Right lobe of liver (tissue), 6 donors: Measurements from ENCODE around the gene PTPN1. TPM values are rescaled to one million over a fixed set of nuclear protein-coding genes. Genes with fewer than 3 reads are reported as not detected.

Experiments used
- ATAC-seq, 4 donors: fragments of 200-7000 bp; cut with Tn5 transposase; one replicate each; pipeline ENCODE4 v1.9.1; 2020; ENCODE audit warnings: mild to moderate bottlenecking in 4 of 4, moderate library complexity in 4 of 4
- DNase-seq, 3 donors: peaks; one replicate each; pipeline ENCODE4 v3.0.0-alpha.2; 2020
- H3K27ac ChIP-seq, 3 donors: fragments of 200-600 bp; one replicate each; pipeline ENCODE4 v1.8.0; 2022
- H3K27me3 ChIP-seq, 2 donors: fragments of 200-600 bp; one replicate each; pipeline ENCODE4 v1.8.0; 2022
- H3K36me3 ChIP-seq, 4 donors: fragments of 200-600 bp; sonication (generic) in 1 of 4; one replicate each; pipeline versions ENCODE4 v1.5.1 to v1.8.0; 2017 to 2022; ENCODE audit warnings: control low read depth in 1 of 4
- H3K4me1 ChIP-seq, 4 donors: fragments of 200-600 bp; sonication (generic) in 1 of 4; one replicate each; pipeline versions ENCODE4 v1.5.1 to v1.8.0; 2017 to 2022; ENCODE audit warnings: control low read depth in 1 of 4
- H3K4me3 ChIP-seq, 3 donors: fragments of 200-600 bp; one replicate each; pipeline ENCODE4 v1.8.0; 2022
- H3K9me3 ChIP-seq, 4 donors: fragments of 200-600 bp; sonication (generic) in 1 of 4; one replicate each; pipeline versions ENCODE4 v1.5.1 to v1.8.0; 2017 to 2022; ENCODE audit warnings: control low read depth in 1 of 4
- CTCF ChIP-seq, 4 donors: fragments of 200-600 bp in 3 of 4; fragments of 450-650 bp in 1 of 4; IDR thresholded peaks; one replicate each; pipeline versions ENCODE4 v1.5.1 to v1.8.0; 2016 to 2022; ENCODE audit warnings: antibody characterized with exemption in 4 of 4, mild to moderate bottlenecking in 2 of 4
- POLR2A ChIP-seq: fragments of 450-650 bp; IDR thresholded peaks from one replicate; pipeline ENCODE4 v1.6.1; 2017; ENCODE audit warnings: antibody characterized with exemption, mild to moderate bottlenecking
- WGBS: methylation state at CpG from one replicate; pipeline ENCODE4 v1.1.6; 2018; ENCODE audit warnings: low coverage, low lambda C conversion rate; ENCODE audit not compliant: insufficient coverage; ENCODE audit errors: missing lambda C conversion rate; 5-methylcytosine and 5-hydroxymethylcytosine counted together
- intact Hi-C, 2 donors: fragments of 100-400 bp; cut with DNase I; formaldehyde crosslinking; loops; one replicate each; pipeline versions ENCODE4 v1.11.2 to v1.14.1; 2022
- total RNA-seq, 6 experiments: library from RNA; depleted of rRNA in 2 of 6; stranded (reverse); fragments of >200 nt in 2 of 6; fragmentation: NEBNext Ultra II Directional in 3 of 6; extraction: Animal tissue kit (Norgen Biotek cat#: 25700) in 3 of 6; gene quantifications; one replicate each; pipeline versions ENCODE4 v1.1.0 to v1.2.4, GENCODE V29; 2016 to 2023
- donor health status: DM: no; HTN: yes; CAD: no.
- donor health status: DM: no; HTN: no; CAD: no.
- donor health status: DM: no; HTN: no; CAD: no.
- donor health status: DM: no; HTN: yes; CAD: no.
- donor health status: DM: no; HTN: yes; CAD: no.

PTPN1 gene
- total RNA-seq, 6 experiments from 2014 or later: 9.5 to 14.9 (median 12.6) TPM

DNA sequence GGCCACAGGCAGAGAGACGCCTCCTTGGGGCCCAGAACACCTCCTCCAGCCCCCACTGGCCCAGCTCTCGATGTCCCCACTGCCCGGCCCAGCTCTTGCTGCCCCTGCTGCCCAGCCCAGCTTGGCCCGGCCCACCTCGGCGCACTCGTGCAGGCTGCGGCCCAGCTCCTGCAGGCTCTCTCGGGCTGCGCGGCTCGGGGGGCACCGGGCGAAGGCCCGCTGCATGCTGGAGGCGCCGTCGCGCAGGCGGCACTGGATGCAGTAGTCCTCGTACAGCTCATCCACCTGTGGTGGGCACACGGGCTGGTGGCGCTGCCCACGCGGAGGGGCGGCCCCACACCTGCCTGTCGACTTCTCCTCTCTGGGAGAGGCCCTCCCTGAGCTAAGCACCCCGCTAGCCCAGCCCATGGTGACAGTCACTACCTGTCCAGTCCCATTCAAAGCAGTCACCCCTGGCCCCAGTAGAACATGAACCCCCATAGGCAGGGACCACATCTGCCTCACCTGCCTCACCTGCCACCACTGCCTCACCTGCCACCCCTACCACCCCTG lies 99.3 kb downstream of the PTPN1 start:
- no peak for ATAC-seq
- intact Hi-C loops: no loop called here
- H3K4me1 ChIP-seq: peaks cover 0 to 18% (median 4%) of the 10 kb centered on the region in 4 donors
- H3K4me3 ChIP-seq: no peak overlapping the region
- TF ChIP-seq POLR2A (no peak), CTCF (IDR thresholded peaks at IDR 0.05) (no peak)
- no peak for DNase-seq
- H3K36me3 ChIP-seq: no peaks in the 10 kb centered on the region
- WGBS: no CpG with 5 or more reads among the region's 28 CpGs
- no peaks in the 10 kb centered on the region for H3K9me3 ChIP-seq
- no peak overlapping the region for H3K27ac ChIP-seq
- H3K27me3 ChIP-seq: no peaks in the 10 kb centered on the region

DNA sequence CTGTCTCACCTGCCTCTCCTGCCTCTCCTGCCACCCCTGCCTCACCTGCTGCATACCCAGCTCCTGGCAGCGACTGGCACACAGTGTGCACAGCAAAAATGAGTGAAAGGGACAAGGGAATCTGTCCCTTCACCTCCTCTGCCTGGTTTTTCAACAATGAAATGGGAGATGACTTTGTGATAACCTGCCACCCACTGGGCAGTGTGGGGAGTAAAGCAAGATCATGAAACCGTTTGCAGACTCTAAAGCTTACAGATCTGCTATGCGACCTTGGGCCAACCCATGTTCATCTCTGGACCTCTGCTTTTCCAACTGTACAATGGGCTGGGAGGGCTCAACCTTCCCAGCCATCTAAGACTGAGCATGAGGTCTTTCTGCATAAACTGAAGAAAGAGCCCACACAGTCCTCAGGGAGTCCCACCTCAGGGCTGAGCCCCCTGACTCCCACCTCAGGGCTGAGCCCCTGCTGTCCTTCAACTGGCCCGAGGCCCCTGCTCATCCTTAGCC lies 100.1 kb downstream of the PTPN1 start:
- ATAC-seq: peak in 3 of 4 donors; percentile 10 to 51 (median 24)
- TF ChIP-seq POLR2A (no peak), CTCF (IDR thresholded peaks at IDR 0.05) (peak in 3 of 4 donors; percentile 9 to 23 (median 10))
- H3K27ac ChIP-seq: no peak overlapping the region
- intact Hi-C loops: no loop called here
- WGBS: 53% methylated on average over 3 of the region's 4 CpGs
- H3K9me3 ChIP-seq: no peaks in the 10 kb centered on the region
- H3K36me3 ChIP-seq: no peaks in the 10 kb centered on the region
- H3K4me3 ChIP-seq: no peak overlapping the region
- peaks cover 0 to 18% (median 4%) of the 10 kb centered on the region in 4 donors for H3K4me1 ChIP-seq
- no peaks in the 10 kb centered on the region for H3K27me3 ChIP-seq
- no peak for DNase-seq

GRCh38 chr20:50611128-50611810 lies 101.1 kb downstream of the PTPN1 start:
- H3K4me1 ChIP-seq: peaks cover 0 to 18% (median 4%) of the 10 kb centered on the region in 4 donors
- DNase-seq: peak; percentile 58 to 83 (median 72)
- H3K27me3 ChIP-seq: no peaks in the 10 kb centered on the region
- no peaks in the 10 kb centered on the region for H3K9me3 ChIP-seq
- H3K27ac ChIP-seq: peak overlapping the region in 1 of 3 donors; percentile 33
- 52% methylated on average over 10 of the region's 15 CpGs for WGBS
- TF ChIP-seq POLR2A: no peak
- no peak for TF ChIP-seq CTCF (IDR thresholded peaks at IDR 0.05)
- no peaks in the 10 kb centered on the region for H3K36me3 ChIP-seq
- peak; percentile 73 to 90 (median 83) for ATAC-seq
- intact Hi-C loops: no loop called here
- no peak overlapping the region for H3K4me3 ChIP-seq

DNA sequence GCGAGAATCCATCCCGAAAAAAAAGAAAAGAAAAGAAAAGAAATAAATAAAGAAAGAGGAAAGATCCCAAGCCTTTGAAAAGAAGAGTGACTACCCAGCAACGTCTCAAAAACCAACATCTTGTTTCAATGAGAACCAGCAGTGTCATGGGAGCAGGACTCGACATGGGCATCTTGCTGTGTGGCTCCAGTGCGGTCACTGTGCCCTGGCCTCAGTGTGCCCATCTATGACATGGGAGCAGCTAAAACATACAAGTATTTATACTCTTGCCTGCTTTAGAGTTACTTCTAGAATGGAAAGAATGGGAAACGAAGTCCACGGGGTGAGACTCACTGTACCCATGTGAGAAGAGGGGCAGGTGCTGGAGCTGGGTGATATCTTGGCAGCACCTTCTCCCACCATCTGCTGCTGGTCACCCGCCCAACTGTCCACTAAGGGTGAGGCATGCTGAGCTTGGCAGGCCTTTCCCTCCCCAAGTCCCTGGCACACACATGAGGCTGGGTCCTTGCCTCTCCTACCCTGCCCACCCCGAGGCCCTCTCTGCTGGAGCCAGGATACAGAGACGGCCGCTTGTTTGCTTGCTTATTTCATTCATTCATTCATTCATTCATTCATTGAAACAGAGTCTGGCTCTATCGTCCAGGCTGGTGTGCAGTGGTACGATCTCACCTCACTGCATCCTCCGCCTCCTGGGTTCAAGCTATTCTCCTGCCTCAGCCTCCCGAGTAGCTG lies 103.4 kb downstream of the PTPN1 start:
- WGBS: 88% methylated on average over 7 of the region's 15 CpGs
- DNase-seq: no peak
- Histone ChIP-seq H3K36me3 (no peaks in the 10 kb centered on the region), H3K27me3 (no peaks in the 10 kb centered on the region), H3K4me1 (peaks cover 0 to 18% (median 4%) of the 10 kb centered on the region in 4 donors), H3K9me3 (no peaks in the 10 kb centered on the region), H3K27ac (no peak overlapping the region), H3K4me3 (no peak overlapping the region)
- TF ChIP-seq POLR2A: no peak
- TF ChIP-seq CTCF (IDR thresholded peaks at IDR 0.05): no peak
- no peak for ATAC-seq
- intact Hi-C loops: no loop called here
